Fibroblast of villous mesenchyme (primary cell): Measurements from ENCODE around the gene SORCS2. TPM values are rescaled to one million over a fixed set of nuclear protein-coding genes. Genes with fewer than 3 reads are reported as not detected.

Source experiments
- DNase-seq: peaks from one replicate; pipeline ENCODE4 v3.0.0-alpha.2; 2010; ENCODE audit warnings: low read depth
- H3K4me3 ChIP-seq: 2 replicates; pipeline ENCODE4 v1.5.1; 2011; ENCODE audit warnings: low read depth, mild to moderate bottlenecking, low read length
- total RNA-seq: library from RNA; depleted of rRNA; stranded (reverse); fragments of >200 nt; gene quantifications from 2 replicates; pipeline ENCODE4 v1.2.3, GENCODE V29; 2012
- TF ChIP-seq, protein P1 (sequence below): IDR thresholded peaks from 2 replicates; pipeline ENCODE4 v1.5.1; 2012; ENCODE audit warnings: low read depth, mild to moderate bottlenecking, low read length; ENCODE audit not compliant: insufficient read depth

SORCS2 gene
- total RNA-seq, 1 donor: under 0.01 TPM

- DNase-seq: no peak
- H3K4me3 ChIP-seq: no peak overlapping the region
- TF ChIP-seq, protein P1, sequence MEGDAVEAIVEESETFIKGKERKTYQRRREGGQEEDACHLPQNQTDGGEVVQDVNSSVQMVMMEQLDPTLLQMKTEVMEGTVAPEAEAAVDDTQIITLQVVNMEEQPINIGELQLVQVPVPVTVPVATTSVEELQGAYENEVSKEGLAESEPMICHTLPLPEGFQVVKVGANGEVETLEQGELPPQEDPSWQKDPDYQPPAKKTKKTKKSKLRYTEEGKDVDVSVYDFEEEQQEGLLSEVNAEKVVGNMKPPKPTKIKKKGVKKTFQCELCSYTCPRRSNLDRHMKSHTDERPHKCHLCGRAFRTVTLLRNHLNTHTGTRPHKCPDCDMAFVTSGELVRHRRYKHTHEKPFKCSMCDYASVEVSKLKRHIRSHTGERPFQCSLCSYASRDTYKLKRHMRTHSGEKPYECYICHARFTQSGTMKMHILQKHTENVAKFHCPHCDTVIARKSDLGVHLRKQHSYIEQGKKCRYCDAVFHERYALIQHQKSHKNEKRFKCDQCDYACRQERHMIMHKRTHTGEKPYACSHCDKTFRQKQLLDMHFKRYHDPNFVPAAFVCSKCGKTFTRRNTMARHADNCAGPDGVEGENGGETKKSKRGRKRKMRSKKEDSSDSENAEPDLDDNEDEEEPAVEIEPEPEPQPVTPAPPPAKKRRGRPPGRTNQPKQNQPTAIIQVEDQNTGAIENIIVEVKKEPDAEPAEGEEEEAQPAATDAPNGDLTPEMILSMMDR: no peak
Measured at GRCh38 chr4:7275490-7276154, 83.3 kb downstream of the SORCS2 start.

- DNase-seq: no peak
- H3K4me3 ChIP-seq: no peak overlapping the region
- TF ChIP-seq, protein P1: no peak
Measured at GRCh38 chr4:7276515-7276914, 84.2 kb downstream of the SORCS2 start.

DNA sequence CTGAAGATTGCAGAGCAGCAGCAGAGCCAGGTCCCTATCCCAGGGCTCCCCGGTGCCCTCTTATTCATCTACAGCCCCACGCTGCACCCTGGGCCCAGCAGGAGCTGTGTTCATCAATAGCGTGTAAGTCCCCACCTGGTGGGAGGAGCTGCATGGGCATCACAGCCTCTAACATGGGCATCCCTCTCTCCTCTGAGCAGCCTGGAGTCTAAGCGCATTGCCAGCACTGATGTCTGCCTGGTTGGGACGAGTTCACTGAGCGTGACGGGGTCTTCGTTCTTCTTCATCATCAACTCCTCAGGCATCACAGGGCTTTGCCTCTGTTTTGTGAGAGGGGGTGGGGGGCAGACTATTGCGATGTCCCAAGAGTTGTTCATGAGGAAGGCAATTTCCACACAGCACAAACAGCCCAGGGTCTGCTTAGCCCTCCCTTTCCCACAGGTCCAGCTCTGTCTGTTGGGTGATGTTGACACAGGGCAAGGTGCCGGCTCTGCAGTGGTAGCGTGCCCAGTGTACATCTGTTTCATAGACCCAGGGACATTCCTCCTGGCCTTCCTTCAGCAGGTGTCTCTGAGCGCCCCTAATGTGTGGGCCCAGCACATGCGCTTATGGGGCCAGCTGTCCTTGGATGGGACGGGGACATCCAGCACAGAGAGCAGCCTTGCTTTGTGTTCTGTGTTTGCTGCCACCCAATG is 85.9 kb downstream of the SORCS2 start:
- no peak for DNase-seq
- no peak overlapping the region for H3K4me3 ChIP-seq
- TF ChIP-seq, protein P1: no peak

DNA sequence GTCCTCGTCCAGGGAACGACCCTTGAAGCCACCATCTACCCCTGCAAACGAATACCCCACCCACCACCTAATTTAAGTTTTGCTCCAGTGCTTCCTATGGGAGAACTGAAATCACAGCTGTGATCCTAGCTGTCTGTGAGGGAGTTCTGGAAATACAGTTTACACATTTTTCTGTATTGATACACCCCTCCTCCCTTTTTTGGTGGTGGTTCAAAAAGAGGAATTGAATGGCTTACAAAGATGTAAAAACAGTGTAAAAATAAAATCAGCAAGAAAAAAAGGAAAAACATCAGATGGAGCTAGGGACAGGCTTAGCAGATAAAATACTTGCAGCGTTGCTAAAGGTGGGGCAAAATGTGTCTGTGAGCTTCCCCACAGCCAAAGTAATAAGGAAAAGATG is 86.6 kb downstream of the SORCS2 start:
- H3K4me3 ChIP-seq: no peak overlapping the region
- TF ChIP-seq, protein P1: no peak
- DNase-seq: no peak

DNA sequence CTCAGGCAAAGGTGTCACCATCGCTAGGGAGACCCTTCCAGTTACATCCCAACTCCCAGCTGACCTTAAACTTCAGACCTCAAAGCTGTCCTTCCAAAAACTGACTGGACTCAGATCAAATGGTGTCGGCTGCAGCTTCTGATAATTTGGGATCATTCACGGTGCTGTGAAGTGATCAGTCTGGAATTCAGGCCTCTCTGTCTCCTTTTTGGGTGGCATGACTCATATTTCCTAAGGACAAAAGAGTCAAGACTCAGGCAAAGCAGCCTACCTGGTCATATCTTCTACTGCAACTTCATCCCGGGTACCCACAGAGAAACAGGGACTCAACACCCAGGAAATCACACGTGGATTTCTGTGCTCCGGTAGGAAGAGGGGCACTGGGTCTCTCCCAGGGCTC is 87.6 kb downstream of the SORCS2 start:
- H3K4me3 ChIP-seq: no peak overlapping the region
- no peak for DNase-seq
- TF ChIP-seq, protein P1: no peak

- DNase-seq: no peak
- H3K4me3 ChIP-seq: no peak overlapping the region
- TF ChIP-seq, protein P1: no peak
Measured at GRCh38 chr4:7280926-7281690, 88.8 kb downstream of the SORCS2 start.
